Trophoblast cell (in vitro differentiated cells and primary cell): ENCODE results near the gene SLC4A2.

ENCODE experiments used
- DNase-seq, 2 donors: peaks; one replicate each; pipeline ENCODE4 v3.0.0-alpha.2; 2016
- H2AFZ ChIP-seq: 2 replicates; pipeline ENCODE4 v1.6.1; 2013; ENCODE audit warnings: low read length, moderate library complexity, mild to moderate bottlenecking; ENCODE audit not compliant: insufficient read depth, poor library complexity
- H2AK5ac ChIP-seq: 2 replicates; pipeline ENCODE4 v1.6.1; 2013; ENCODE audit warnings: mild to moderate bottlenecking, low read length
- H2BK120ac ChIP-seq: 2 replicates; pipeline ENCODE4 v1.6.1; 2013; ENCODE audit warnings: low read length, mild to moderate bottlenecking, moderate library complexity; ENCODE audit not compliant: insufficient read depth, poor library complexity
- H2BK12ac ChIP-seq: 2 replicates; pipeline ENCODE4 v1.6.1; 2013; ENCODE audit warnings: mild to moderate bottlenecking, low read length, moderate library complexity
- H2BK5ac ChIP-seq: 2 replicates; pipeline ENCODE4 v1.6.1; 2013; ENCODE audit warnings: low read length, low read depth, moderate library complexity, mild to moderate bottlenecking; ENCODE audit not compliant: poor library complexity
- H3K14ac ChIP-seq: 2 replicates; pipeline ENCODE4 v1.6.1; 2013; ENCODE audit warnings: mild to moderate bottlenecking, low read length
- H3K18ac ChIP-seq: 2 replicates; pipeline ENCODE4 v1.6.1; 2013; ENCODE audit warnings: mild to moderate bottlenecking, low read length
- H3K23ac ChIP-seq: 2 replicates; pipeline ENCODE4 v1.6.1; 2013; ENCODE audit warnings: low read length
- H3K27ac ChIP-seq: 2 replicates; pipeline ENCODE4 v1.5.1; 2013; ENCODE audit warnings: low read depth, mild to moderate bottlenecking, inconsistent platforms, low read length, moderate library complexity
- H3K27me3 ChIP-seq: 2 replicates; pipeline ENCODE4 v1.6.1; 2013; ENCODE audit warnings: inconsistent platforms, mild to moderate bottlenecking, low read length, moderate library complexity; ENCODE audit not compliant: insufficient read depth
- H3K36me3 ChIP-seq, 2 experiments: 1 replicate in 1 of 2; 2 replicates in 1 of 2; pipeline ENCODE4 v1.6.1; 2013; ENCODE audit warnings: low read length in 2 of 2, mild to moderate bottlenecking in 2 of 2, moderate library complexity in 1 of 2; ENCODE audit not compliant: insufficient read depth in 2 of 2, control insufficient read depth in 1 of 2
- H3K4ac ChIP-seq: 2 replicates; pipeline ENCODE4 v1.6.1; 2013; ENCODE audit warnings: low read depth, mild to moderate bottlenecking, low read length, moderate library complexity
- H3K4me1 ChIP-seq, 2 experiments: 1 replicate in 1 of 2; 2 replicates in 1 of 2; pipeline ENCODE4 v1.6.1; 2013; ENCODE audit warnings: low read length in 2 of 2, mild to moderate bottlenecking in 2 of 2, moderate library complexity in 1 of 2; ENCODE audit not compliant: insufficient read depth in 2 of 2, control insufficient read depth in 1 of 2
- H3K4me2 ChIP-seq: 2 replicates; pipeline ENCODE4 v1.6.1; 2013; ENCODE audit warnings: inconsistent platforms, mild to moderate bottlenecking, low read length, moderate library complexity
- H3K4me3 ChIP-seq: 2 replicates; pipeline ENCODE4 v1.5.1; 2013; ENCODE audit warnings: mild to moderate bottlenecking, low read depth, low read length, inconsistent platforms
- H3K79me1 ChIP-seq: one replicate; pipeline ENCODE4 v1.6.1; 2013; ENCODE audit warnings: low read length
- H3K79me2 ChIP-seq: 2 replicates; pipeline ENCODE4 v1.6.1; 2013; ENCODE audit warnings: low read length, mild to moderate bottlenecking; ENCODE audit not compliant: control insufficient read depth, insufficient read depth, poor library complexity
- H3K9ac ChIP-seq: 2 replicates; pipeline ENCODE4 v1.6.1; 2013; ENCODE audit warnings: mild to moderate bottlenecking, low read length
- H3K9me3 ChIP-seq: 2 replicates; pipeline ENCODE4 v1.6.1; 2013; ENCODE audit warnings: low read depth, mild to moderate bottlenecking, control low read depth, inconsistent platforms, low read length; ENCODE audit not compliant: insufficient read depth
- H4K12ac ChIP-seq: 2 replicates; pipeline ENCODE4 v1.6.1; 2013; ENCODE audit warnings: low read depth, mild to moderate bottlenecking, low read length, moderate library complexity
- H4K8ac ChIP-seq: 2 replicates; pipeline ENCODE4 v1.6.1; 2013; ENCODE audit warnings: low read depth, mild to moderate bottlenecking, low read length, moderate library complexity
- H4K91ac ChIP-seq: one replicate; pipeline ENCODE4 v1.6.1; 2013; ENCODE audit warnings: low read depth, mild to moderate bottlenecking, low read length, moderate library complexity
- WGBS: extraction: QIAGEN DNeasy Blood & Tissue Kit; methylation state at CpG from one replicate; pipeline ENCODE4 v1.1.7; 2013; ENCODE audit warnings: missing lambda C conversion rate; ENCODE audit not compliant: insufficient read length, insufficient coverage; ENCODE audit errors: extremely low coverage; 5-methylcytosine and 5-hydroxymethylcytosine counted together

SLC4A2 gene

GRCh38 chr7:151080067-151080521 is 20.7 kb downstream of the SLC4A2 start:
- H3K18ac ChIP-seq: peak overlapping the region; percentile 38
- WGBS: no CpG with 5 or more reads among the region's 31 CpGs
- peak overlapping the region; percentile 93 for H2BK120ac ChIP-seq
- DNase-seq: peak in 1 of 2 donors; percentile 38
- H3K4me1 ChIP-seq: peaks cover 31 to 40% of the 10 kb centered on the region in 2 experiments
- peak overlapping the region; percentile 71 for H4K91ac ChIP-seq
- peak overlapping the region; percentile 94 for H3K9ac ChIP-seq
- H3K27me3 ChIP-seq: no peaks in the 10 kb centered on the region
- H3K9me3 ChIP-seq: no peaks in the 10 kb centered on the region
- no peak overlapping the region for H2BK12ac ChIP-seq
- H3K4me3 ChIP-seq: peak overlapping the region; percentile 92
- H3K79me2 ChIP-seq: peaks cover 25% of the 10 kb centered on the region
- H3K27ac ChIP-seq: peak overlapping the region; percentile 81
- H2BK5ac ChIP-seq: peak overlapping the region; percentile 97
- peak overlapping the region; percentile 77 for H3K4ac ChIP-seq
- peak overlapping the region; percentile 68 for H4K12ac ChIP-seq
- peak overlapping the region; percentile 66 for H3K4me2 ChIP-seq
- H3K23ac ChIP-seq: no peak overlapping the region
- H4K8ac ChIP-seq: peak overlapping the region; percentile 84
- peak overlapping the region; percentile 68 for H3K14ac ChIP-seq
- peaks cover 19% of the 10 kb centered on the region for H3K79me1 ChIP-seq
- peak overlapping the region; percentile 35 for H2AFZ ChIP-seq
- H3K36me3 ChIP-seq: peaks cover 26 to 37% of the 10 kb centered on the region in 2 experiments
- H2AK5ac ChIP-seq: peak overlapping the region; percentile 97

GRCh38 chr7:151080522-151081169 is 21.3 kb downstream of the SLC4A2 start, which contains the start of gene FASTK:
Gene FASTK, minus strand, starts transcription at chr7:151080809. Its CDS starts 43 bp downstream, at chr7:151080766.
- H3K18ac ChIP-seq: peak within 1 kb of the TSS; percentile 67
- H3K4ac ChIP-seq: peak within 1 kb of the TSS; percentile 77
- no peak within 1 kb of the TSS for H3K23ac ChIP-seq
- peak within 1 kb of the TSS; percentile 68 for H4K12ac ChIP-seq
- peak within 1 kb of the TSS; percentile 94 for H3K9ac ChIP-seq
- H2BK120ac ChIP-seq: peak within 1 kb of the TSS; percentile 93
- peak within 1 kb of the TSS; percentile 88 for H4K8ac ChIP-seq
- peak within 1 kb of the TSS; percentile 68 for H3K14ac ChIP-seq
- no CpG with 5 or more reads among the region's 66 CpGs for WGBS
- DNase-seq: peak; percentile 87 to 93
- peak within 1 kb of the TSS; percentile 86 for H3K27ac ChIP-seq
- H2AK5ac ChIP-seq: peak within 1 kb of the TSS; percentile 97
- peaks cover 37 to 45% of the 10 kb centered on the region in 2 experiments for H3K4me1 ChIP-seq
- H3K79me1 ChIP-seq: peaks cover 23% of the 10 kb centered on the region
- peak within 1 kb of the TSS; percentile 97 for H2BK5ac ChIP-seq
- H3K4me2 ChIP-seq: peak within 1 kb of the TSS; percentile 84
- peaks cover 21 to 32% of the 10 kb centered on the region in 2 experiments for H3K36me3 ChIP-seq
- H3K27me3 ChIP-seq: no peaks in the 10 kb centered on the region
- H3K4me3 ChIP-seq: peak within 1 kb of the TSS; percentile 92
- H4K91ac ChIP-seq: peak within 1 kb of the TSS; percentile 87
- peak within 1 kb of the TSS; percentile 35 for H2AFZ ChIP-seq
- H2BK12ac ChIP-seq: peak within 1 kb of the TSS; percentile 10
- H3K9me3 ChIP-seq: no peaks in the 10 kb centered on the region
- peaks cover 25% of the 10 kb centered on the region for H3K79me2 ChIP-seq

- Histone ChIP-seq H3K18ac (peak overlapping the region; percentile 67), H3K4me2 (peak overlapping the region; percentile 84), H2BK5ac (peak overlapping the region; percentile 85), H3K9me3 (no peaks in the 10 kb centered on the region), H3K36me3 (peaks cover 13 to 24% of the 10 kb centered on the region in 2 experiments), H2AFZ (no peak overlapping the region), H2BK12ac (no peak overlapping the region), H3K27me3 (no peaks in the 10 kb centered on the region), H2AK5ac (peak overlapping the region; percentile 16), H2BK120ac (peak overlapping the region; percentile 44), H3K79me2 (peaks cover 28% of the 10 kb centered on the region), H3K79me1 (peaks cover 28% of the 10 kb centered on the region), H3K4ac (peak overlapping the region; percentile 57), H4K12ac (peak overlapping the region; percentile 68), H3K27ac (peak overlapping the region; percentile 86), H3K14ac (peak overlapping the region; percentile 55), H3K4me3 (peak overlapping the region; percentile 21), H3K9ac (peak overlapping the region; percentile 74), H3K23ac (no peak overlapping the region), H3K4me1 (peaks cover 39 to 48% of the 10 kb centered on the region in 2 experiments), H4K91ac (peak overlapping the region; percentile 90), H4K8ac (peak overlapping the region; percentile 88)
- no peak for DNase-seq
- WGBS: no CpG with 5 or more reads among the region's 64 CpGs
Observed at GRCh38 chr7:151081170-151082101, 22.0 kb downstream of the SLC4A2 start.
